Muscle layer of duodenum (tissue), 2 donors: ENCODE results near the gene TMEM41B.
"Not testable (repeated sequence)": the region's sequence is repeated elsewhere in the genome, so short reads cannot be mapped to it uniquely, and the experiment has no call there.

ENCODE experiments used
- H3K27ac ChIP-seq: one replicate; pipeline ENCODE4 v1.7.0; 2013; ENCODE audit warnings: mild to moderate bottlenecking, low read length
- H3K27me3 ChIP-seq: one replicate; pipeline ENCODE4 v1.7.0; 2013; ENCODE audit warnings: low read depth, mild to moderate bottlenecking, control low read depth, low read length
- H3K36me3 ChIP-seq, 2 donors: one replicate each; pipeline ENCODE4 v1.7.0; 2013; ENCODE audit warnings: low read length in 2 of 2, control low read depth in 1 of 2, mild to moderate bottlenecking in 1 of 2; ENCODE audit not compliant: insufficient read depth in 2 of 2, control insufficient read depth in 1 of 2
- H3K4me1 ChIP-seq, 2 donors: one replicate each; pipeline ENCODE4 v1.7.0; 2013; ENCODE audit warnings: low read length in 2 of 2, mild to moderate bottlenecking in 2 of 2, control low read depth in 1 of 2, moderate library complexity in 1 of 2; ENCODE audit not compliant: insufficient read depth in 2 of 2, control insufficient read depth in 1 of 2
- H3K4me3 ChIP-seq, 2 donors: one replicate each; pipeline ENCODE4 v1.7.0; 2013; ENCODE audit warnings: low read length in 2 of 2, low read depth in 1 of 2, mild to moderate bottlenecking in 1 of 2
- H3K9me3 ChIP-seq, 2 donors: one replicate each; pipeline ENCODE4 v1.7.0; 2013; ENCODE audit warnings: low read length in 2 of 2, control low read depth in 1 of 2, mild to moderate bottlenecking in 1 of 2; ENCODE audit not compliant: control insufficient read depth in 1 of 2
- donor health status: healthy.

TMEM41B gene

DNA sequence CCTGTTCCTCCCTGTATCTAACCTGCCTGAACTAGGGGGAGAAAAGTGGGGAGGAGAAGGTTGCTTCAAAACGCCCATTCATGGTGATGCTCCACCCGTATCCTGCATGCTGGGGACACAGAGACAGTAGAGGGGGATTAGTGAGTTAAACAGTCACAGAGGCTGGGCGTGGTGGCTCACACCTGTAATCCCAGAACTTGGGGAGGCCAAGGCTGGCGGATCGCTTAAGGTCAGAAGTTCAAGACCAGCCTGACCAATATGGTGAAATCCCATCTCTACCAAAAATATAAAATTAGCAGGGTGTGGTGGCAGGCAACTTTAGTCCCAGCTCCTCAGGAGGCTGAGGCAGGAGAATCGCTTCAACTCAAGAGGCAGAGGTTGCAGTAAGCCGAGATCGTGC is 47.5 kb downstream of the TMEM41B start:
- no peaks in the 10 kb centered on the region for H3K9me3 ChIP-seq
- H3K4me1 ChIP-seq = peaks cover 0 to 8% of the 10 kb centered on the region in 2 donors
- H3K27me3 ChIP-seq = no peaks in the 10 kb centered on the region
- no peak overlapping the region for H3K27ac ChIP-seq
- no peak overlapping the region for H3K4me3 ChIP-seq
- H3K36me3 ChIP-seq = peaks cover 0 to 3% of the 10 kb centered on the region in 2 donors

DNA sequence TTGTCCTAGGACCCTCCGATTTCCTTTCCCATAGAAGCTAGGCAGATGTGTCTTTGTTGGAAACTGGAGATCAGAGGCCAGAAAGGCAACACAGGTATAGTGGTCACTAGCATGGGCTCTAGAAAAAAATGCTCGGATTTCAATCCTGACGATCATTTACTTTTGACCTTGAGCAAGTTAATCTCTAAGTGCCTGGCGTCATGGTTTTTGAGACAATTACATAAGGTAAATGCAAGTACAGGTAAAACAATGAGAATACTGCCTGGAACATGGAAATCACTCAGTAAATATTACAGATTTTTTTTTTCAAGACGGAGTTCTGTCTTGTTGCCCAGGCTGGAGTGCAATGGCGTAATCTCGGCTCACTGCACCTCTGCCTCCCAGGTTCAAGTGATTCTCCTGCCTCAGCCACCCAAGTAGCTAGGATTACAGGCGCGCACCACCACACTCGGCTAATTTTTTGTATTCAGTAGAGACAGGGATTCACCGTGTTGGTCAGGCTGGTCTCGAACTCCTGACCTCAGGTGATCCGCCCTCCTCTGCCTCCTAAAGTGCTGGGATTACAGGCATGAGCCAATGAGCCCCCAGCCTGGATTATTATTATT is 48.2 kb downstream of the TMEM41B start:
- H3K9me3 ChIP-seq = no peaks in the 10 kb centered on the region
- peak overlapping the region in 1 of 2 donors; percentile 64 for H3K4me3 ChIP-seq
- peaks cover 0 to 3% of the 10 kb centered on the region in 2 donors for H3K36me3 ChIP-seq
- peaks cover 0 to 12% of the 10 kb centered on the region in 2 donors for H3K4me1 ChIP-seq
- H3K27ac ChIP-seq = no peak overlapping the region
- no peaks in the 10 kb centered on the region for H3K27me3 ChIP-seq

DNA sequence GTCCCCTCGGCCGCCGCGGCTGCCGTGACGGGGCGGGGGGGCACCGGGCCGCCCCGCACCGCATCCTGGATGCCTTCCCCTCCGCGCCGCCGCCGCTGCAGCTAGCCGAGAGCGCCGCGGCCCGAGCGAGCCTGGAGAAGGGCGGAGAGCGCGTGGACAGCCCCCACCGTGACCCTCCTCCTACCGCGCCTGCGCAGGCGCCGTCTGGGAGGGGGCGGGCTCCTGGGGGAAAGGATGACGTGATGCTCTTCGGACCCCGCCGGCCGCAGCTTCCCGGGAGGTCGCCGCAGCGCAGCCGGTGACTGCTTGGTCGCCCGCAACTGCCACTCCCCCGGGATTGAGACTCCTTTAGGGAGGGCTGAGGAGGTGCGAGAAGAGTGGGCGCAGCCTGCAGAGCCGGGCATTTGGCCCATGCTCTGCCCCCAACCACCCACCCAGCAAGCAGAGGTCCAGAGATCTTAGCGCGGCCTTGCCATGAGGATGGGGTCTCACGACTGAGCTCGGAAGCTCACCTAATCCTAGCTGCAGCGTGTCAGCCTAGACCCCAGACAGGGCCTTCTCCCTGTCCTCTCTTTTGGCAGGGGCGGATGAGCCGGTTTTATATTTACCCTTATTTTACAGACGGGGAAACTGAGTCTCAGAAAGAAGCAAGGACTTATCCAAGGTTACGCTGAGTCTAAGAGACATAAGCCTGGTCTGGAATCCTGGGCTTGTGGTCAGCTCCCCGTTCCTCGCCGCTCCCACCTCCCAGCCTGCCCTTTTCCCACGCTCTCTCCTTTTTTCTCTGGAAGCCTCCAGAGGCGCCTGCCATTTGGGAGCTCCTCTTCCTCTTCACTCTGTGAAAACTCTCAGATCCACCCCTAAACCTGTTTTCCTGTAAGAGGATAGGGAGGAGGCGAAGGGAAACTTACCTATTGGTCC is 48.9 kb downstream of the TMEM41B start, which contains the start of gene DENND5A:
Gene DENND5A, minus strand, starts transcription at position 140 of the 921 bp plus-strand sequence. CDS start 281 bp downstream, outside the sequence.
- peaks cover 0 to 3% of the 10 kb centered on the region in 2 donors for H3K36me3 ChIP-seq
- H3K27me3 ChIP-seq = no peaks in the 10 kb centered on the region
- H3K27ac ChIP-seq = peak within 1 kb of the TSS; percentile 92
- peaks cover 0 to 19% of the 10 kb centered on the region in 2 donors for H3K4me1 ChIP-seq
- peak within 1 kb of the TSS; percentile 69 to 82 for H3K4me3 ChIP-seq
- H3K9me3 ChIP-seq = no peaks in the 10 kb centered on the region

DNA sequence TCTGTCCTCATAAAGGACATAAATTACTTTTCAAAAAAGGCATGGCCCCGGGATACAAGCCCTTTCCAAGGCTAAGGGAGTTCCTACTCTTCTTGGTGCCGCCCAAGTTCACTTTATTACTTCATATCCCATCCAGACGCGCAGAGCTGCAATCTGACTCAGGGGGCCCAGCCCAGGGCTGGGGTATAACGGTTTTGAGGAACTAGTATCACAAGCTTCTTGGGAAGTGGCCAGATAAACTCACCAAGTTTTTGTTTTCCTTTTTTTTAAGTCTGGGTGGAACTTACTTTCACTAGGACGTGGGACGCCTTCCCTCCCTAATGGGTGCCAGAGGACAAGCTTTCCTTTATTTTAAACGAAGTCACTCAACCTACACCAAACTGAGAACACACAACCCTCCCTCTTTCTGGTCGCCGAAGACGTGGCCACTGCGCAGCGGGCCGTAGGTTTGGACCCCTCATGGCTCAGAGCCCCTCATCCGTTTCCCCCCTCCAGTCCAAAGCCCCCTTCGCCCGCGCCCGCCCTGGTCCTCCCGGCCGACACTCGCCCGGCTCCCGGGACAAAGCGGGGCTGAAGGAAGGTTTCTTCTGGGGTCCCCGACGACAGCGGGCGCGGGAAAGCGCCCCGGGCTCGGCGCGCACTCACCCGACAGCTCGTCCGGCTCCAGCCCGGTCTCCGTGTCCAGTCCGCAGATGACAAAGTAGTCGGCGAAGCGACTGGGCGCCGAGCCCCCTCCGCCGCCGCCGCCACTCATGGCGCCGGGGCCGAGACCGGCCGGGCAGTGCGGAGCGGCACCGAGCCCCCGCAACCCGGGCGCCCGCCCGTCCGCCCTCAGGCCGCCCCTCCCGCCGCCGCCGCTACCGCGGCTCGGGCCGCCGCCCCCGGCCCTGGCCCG is 49.8 kb downstream of the TMEM41B start:
- peaks cover 0 to 3% of the 10 kb centered on the region in 2 donors for H3K36me3 ChIP-seq

DNA sequence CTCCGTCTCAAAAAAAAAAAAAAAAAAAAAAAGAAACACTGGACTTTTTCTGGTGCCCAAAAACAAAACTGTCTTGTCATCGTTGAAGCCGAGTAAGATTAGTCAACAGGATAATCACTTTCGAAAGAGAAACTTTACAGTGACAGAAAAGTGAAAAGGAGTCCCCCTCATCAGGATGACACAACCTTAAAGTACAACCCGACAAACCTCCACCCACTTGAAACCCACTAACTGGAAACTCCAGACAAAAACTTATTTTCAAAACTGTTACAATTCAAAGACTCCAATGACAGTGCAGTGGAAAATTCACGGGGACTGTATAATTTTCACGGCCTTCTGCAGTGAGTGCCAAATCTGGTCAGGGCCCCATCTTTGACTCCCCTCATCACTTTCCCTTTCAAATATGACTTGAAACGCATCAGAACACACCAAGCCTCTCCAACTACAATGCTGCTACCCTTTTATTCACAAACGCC is 50.5 kb downstream of the TMEM41B start:
- no peaks in the 10 kb centered on the region for H3K9me3 ChIP-seq
- H3K36me3 ChIP-seq = peaks cover 0 to 3% of the 10 kb centered on the region in 2 donors
- H3K4me3 ChIP-seq = peak overlapping the region; percentile 69 to 82
- H3K27ac ChIP-seq = peak overlapping the region; percentile 92
- peaks cover 0 to 29% of the 10 kb centered on the region in 2 donors for H3K4me1 ChIP-seq
- no peaks in the 10 kb centered on the region for H3K27me3 ChIP-seq

More for the DNA sequence above, 49.8 kb downstream of the TMEM41B start:
- H3K27ac ChIP-seq = peak overlapping the region; percentile 92
- H3K9me3 ChIP-seq = no peaks in the 10 kb centered on the region
- peaks cover 0 to 27% of the 10 kb centered on the region in 2 donors for H3K4me1 ChIP-seq
- peak overlapping the region; percentile 69 to 82 for H3K4me3 ChIP-seq
- H3K27me3 ChIP-seq = no peaks in the 10 kb centered on the region

DNA sequence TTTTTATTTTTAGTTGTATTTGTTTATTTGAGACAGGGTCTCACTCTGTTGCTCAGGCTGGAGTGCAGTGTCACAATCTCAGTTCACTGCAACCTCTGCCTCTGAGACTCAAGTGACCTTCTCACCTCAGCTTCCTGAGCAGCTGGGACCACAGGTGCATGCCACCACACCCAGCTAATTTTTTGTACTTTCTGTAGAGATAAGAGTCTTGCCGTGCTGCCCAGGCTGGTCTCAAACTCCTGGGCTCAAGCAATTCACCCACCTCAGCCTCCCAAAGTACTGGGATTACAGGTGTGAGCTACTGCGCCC is 53.6 kb downstream of the TMEM41B start:
- H3K9me3 ChIP-seq, H3K27me3 ChIP-seq, H3K4me3 ChIP-seq, H3K27ac ChIP-seq, H3K36me3 ChIP-seq: not testable (repeated sequence)
- H3K4me1 ChIP-seq = peaks cover 0 to 27% of the 10 kb centered on the region in 2 donors

DNA sequence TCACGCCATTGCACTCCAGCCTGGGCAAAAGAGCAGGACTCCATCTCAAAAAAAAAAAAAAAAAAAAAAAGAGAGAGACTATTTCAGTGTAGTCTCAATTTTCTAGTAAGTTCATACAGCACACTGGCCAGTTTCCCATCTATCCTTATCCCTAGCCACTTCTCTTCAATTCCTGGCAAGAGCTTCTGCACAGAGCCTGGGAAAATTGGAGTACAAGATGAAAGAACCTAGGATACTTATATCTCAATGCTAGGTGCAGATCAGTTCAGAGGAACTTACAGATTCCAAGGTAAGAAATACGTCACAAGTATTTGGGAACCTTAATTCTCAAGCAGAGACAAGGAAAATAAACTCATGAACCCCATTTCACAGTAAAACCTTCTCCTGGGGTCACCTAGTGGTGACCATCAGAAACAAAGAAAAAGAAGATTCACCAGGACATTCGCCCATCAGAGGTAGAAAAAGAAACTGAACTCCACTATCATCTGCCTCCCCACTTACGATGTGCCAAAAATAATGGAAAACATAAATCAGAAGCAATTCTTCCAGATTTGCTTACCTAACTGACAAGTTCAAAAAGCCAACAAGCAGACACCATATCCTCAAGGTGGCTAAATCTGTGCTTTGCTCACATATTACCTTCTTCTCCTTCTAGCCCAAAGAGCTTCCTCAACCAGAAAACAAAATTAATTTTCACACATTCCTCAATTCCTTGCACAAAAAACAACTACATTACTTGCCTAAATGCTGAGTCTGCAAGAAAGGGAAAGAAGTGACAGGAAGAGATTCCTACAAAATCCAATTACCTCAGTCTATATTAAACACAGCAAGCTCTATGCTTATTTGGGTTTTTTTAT is 54.2 kb downstream of the TMEM41B start:
- no peaks in the 10 kb centered on the region for H3K9me3 ChIP-seq
- no peak overlapping the region for H3K27ac ChIP-seq
- no peaks in the 10 kb centered on the region for H3K27me3 ChIP-seq
- H3K36me3 ChIP-seq = peaks cover 0 to 3% of the 10 kb centered on the region in 2 donors
- no peak overlapping the region for H3K4me3 ChIP-seq
- H3K4me1 ChIP-seq = peaks cover 0 to 24% of the 10 kb centered on the region in 2 donors

DNA sequence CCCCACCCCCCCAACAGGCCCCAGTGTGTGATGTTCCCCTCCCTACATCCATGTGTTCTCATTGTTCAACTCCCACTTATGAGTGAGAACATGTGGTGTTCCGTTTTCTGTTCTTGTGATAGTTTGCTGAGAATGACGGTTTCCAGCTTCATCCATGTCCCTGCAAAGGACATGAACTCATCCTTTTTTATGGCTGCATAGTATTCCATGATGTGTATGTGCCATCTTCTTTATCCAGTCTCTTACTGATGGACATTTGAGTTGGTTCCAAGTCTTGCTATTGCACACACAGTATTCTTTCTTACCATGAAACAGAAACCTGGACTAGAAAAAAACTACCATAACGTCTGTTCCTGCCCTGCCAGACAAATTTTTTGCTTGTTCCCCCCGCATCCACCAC is 56.1 kb downstream of the TMEM41B start:
- not testable (repeated sequence) for H3K36me3 ChIP-seq
- H3K4me1 ChIP-seq = peaks cover 0 to 24% of the 10 kb centered on the region in 2 donors

DNA sequence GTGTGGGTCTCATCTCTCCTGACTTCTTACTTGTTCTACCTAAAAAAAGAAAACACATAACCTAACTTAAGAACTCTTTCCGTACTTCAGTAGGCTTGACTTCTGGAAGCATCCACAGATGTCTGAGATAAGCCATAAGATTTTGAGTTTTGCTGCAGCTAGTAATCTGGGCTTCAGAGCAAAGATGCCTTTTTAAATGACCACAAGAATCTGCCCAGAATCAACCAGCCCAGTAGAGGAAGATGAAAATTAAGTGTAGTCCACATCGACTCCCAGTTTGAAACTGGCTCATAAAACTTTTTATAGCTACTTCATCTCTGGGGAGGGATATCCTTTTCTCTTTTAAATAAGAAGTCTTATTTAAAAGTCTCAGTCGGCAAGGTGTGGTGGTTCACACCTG is 60.0 kb downstream of the TMEM41B start:
- Histone ChIP-seq H3K27ac (no peak overlapping the region), H3K9me3 (no peaks in the 10 kb centered on the region), H3K4me3 (no peak overlapping the region), H3K36me3 (no peaks in the 10 kb centered on the region), H3K4me1 (peaks cover 0 to under 1% of the 10 kb centered on the region in 2 donors), H3K27me3 (no peaks in the 10 kb centered on the region)

More for the DNA sequence above, 56.1 kb downstream of the TMEM41B start:
- H3K27me3 ChIP-seq, H3K4me3 ChIP-seq, H3K27ac ChIP-seq, H3K9me3 ChIP-seq: not testable (repeated sequence)

DNA sequence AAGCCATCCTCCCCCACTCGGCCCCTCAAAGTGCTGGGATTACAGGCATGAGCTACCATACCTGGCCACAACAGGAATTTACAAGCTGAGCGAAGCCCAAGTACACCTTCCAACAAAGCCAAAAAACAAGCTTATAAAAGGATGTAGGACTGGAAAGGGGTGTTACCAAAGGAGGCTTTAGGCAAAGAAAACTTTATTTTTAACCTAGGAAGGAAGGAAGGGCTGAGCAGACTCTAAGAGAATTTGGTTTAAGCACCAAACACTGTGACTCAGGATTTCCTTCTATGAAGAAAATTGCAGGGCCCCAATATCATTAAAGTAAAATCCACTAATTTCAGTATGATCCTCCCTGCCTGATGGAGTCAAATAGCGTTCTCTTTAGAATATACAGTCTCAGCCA is 61.3 kb downstream of the TMEM41B start:
- no peaks in the 10 kb centered on the region for H3K4me1 ChIP-seq
- H3K27ac ChIP-seq = no peak overlapping the region
- H3K27me3 ChIP-seq = no peaks in the 10 kb centered on the region
- H3K9me3 ChIP-seq = no peaks in the 10 kb centered on the region
- H3K36me3 ChIP-seq = no peaks in the 10 kb centered on the region
- no peak overlapping the region for H3K4me3 ChIP-seq
